Suprapubic skin (tissue), 3 donors: ENCODE data around the gene ODAPH.

ENCODE experiments used
- POLR2A ChIP-seq, 2 donors: fragments of 450-650 bp; IDR thresholded peaks; one replicate each; pipeline ENCODE4 v1.6.1; 2017; ENCODE audit warnings: antibody characterized with exemption in 2 of 2, mild to moderate bottlenecking in 2 of 2, moderate library complexity in 2 of 2
- TF ChIP-seq, protein P1 (sequence below), 2 donors: fragments of 200-600 bp in 1 of 2; fragments of 450-650 bp in 1 of 2; sonication (generic) in 1 of 2; IDR thresholded peaks; one replicate each; pipeline ENCODE4 v1.5.1; 2016 to 2019; ENCODE audit warnings: antibody characterized with exemption in 2 of 2, mild to moderate bottlenecking in 1 of 2, moderate library complexity in 1 of 2

DNA sequence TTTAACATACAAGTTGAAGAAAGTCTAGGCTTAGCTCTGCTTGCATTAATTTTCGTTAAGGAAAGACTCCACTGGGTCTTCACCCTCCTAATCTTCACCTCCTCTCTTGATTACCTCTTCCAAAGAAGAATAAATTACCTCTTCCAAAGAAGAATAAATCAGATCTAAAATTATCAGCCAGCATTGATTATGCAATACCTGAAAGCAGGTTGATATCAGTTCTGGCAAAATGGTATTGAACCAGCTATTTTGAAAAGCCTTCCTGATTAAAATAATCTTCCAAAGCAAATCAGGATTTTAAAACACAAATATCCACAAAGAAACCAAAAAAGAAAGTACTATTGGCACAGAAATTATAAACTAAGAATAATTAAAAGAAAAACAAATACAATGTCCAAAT is 37.5 kb downstream of the ODAPH start:
- TF ChIP-seq, protein P1, sequence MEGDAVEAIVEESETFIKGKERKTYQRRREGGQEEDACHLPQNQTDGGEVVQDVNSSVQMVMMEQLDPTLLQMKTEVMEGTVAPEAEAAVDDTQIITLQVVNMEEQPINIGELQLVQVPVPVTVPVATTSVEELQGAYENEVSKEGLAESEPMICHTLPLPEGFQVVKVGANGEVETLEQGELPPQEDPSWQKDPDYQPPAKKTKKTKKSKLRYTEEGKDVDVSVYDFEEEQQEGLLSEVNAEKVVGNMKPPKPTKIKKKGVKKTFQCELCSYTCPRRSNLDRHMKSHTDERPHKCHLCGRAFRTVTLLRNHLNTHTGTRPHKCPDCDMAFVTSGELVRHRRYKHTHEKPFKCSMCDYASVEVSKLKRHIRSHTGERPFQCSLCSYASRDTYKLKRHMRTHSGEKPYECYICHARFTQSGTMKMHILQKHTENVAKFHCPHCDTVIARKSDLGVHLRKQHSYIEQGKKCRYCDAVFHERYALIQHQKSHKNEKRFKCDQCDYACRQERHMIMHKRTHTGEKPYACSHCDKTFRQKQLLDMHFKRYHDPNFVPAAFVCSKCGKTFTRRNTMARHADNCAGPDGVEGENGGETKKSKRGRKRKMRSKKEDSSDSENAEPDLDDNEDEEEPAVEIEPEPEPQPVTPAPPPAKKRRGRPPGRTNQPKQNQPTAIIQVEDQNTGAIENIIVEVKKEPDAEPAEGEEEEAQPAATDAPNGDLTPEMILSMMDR (IDR thresholded peaks at IDR 0.05) = no peak
- no peak for TF ChIP-seq POLR2A (IDR thresholded peaks at IDR 0.05)
